OCI-LY7 (cell line): Measurements from ENCODE around the gene PPARG.

Source experiments
- CTCF ChIP-seq: fragments of 200-600 bp; sonication (generic); conservative IDR thresholded peaks from 2 replicates; pipeline ENCODE4 v1.5.1; 2014; ENCODE audit warnings: mild to moderate bottlenecking, antibody characterized with exemption, low read length, moderate library complexity, mixed read lengths
- EZH2phosphoT487 ChIP-seq: fragments of 200-600 bp; sonication (generic); IDR thresholded peaks from 2 replicates; pipeline ENCODE4 v1.6.1; 2018; ENCODE audit warnings: low read depth, borderline replicate concordance, mild to moderate bottlenecking, mixed run types, antibody characterized with exemption, low read length, moderate library complexity, mixed read lengths

DNA sequence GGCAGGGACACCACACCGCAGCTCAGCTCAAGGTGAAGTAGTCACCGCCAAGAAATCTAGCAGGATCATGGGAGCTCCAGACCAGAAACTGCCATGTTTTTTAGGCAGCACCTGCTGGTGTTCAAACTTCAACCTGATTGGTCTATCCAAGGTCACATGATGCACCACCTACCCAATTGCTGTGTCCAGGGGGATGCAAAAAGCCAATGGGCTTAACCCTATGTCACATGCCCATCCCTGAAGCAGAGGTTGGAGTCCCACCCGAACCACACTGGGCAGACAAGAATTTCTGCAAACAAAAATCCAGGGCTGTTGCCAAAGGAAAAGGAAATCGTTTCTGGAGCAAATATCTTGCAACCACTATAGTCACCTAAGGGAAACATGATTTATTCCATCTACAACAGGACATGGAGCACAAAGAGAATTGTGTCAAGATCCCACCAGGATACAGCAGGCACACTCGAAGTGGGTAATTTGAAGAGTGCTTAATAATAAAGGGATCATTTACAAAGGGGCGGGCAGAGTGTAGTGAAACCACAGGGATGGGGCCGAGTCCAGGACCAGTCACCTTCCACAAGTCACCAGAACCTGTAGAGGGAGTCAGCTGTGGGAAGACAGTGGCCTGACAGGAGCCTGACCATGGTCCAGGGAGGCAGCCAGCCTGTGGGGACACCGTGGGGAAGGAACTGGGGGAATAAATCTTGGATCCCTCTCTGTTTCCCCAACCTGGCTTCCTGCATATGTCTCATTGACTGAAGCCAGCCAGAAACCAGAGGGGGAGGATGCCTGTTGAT lies 161.2 kb downstream of the PPARG start:
- TF ChIP-seq CTCF (no peak), EZH2phosphoT487 (no peak)
